H9 (cell line): ENCODE data around the gene SHB. TPM values are rescaled to one million over a fixed set of nuclear protein-coding genes. Genes with fewer than 3 reads are reported as not detected.

Experiments
- DNase-seq: peaks from one replicate; pipeline ENCODE4 v3.0.0-alpha.2; 2017
- H2AFZ ChIP-seq: one replicate; pipeline ENCODE4 v1.6.1; 2013; ENCODE audit warnings: mild to moderate bottlenecking, low read length, control low read depth, moderate library complexity
- H2AK5ac ChIP-seq: 2 replicates; pipeline ENCODE4 v1.6.1; 2013; ENCODE audit warnings: low read length, control low read depth, mixed read lengths; ENCODE audit not compliant: insufficient read length
- H2BK120ac ChIP-seq: one replicate; pipeline ENCODE4 v1.6.1; 2013; ENCODE audit warnings: low read depth, mild to moderate bottlenecking, low read length, control low read depth, inconsistent platforms; ENCODE audit not compliant: poor library complexity, severe bottlenecking
- H2BK12ac ChIP-seq: 2 replicates; pipeline ENCODE4 v1.6.1; 2013; ENCODE audit warnings: low read length, control low read depth, mixed read lengths, low read depth; ENCODE audit not compliant: insufficient read length
- H2BK15ac ChIP-seq: 2 replicates; pipeline ENCODE4 v1.6.1; 2013; ENCODE audit warnings: low read depth, low read length, control low read depth
- H2BK20ac ChIP-seq: one replicate; pipeline ENCODE4 v1.6.1; 2013; ENCODE audit warnings: low read depth, mild to moderate bottlenecking, low read length, control low read depth, inconsistent platforms; ENCODE audit not compliant: poor library complexity, severe bottlenecking
- H2BK5ac ChIP-seq: 2 replicates; pipeline ENCODE4 v1.6.1; 2013; ENCODE audit warnings: low read length, control low read depth, mixed read lengths; ENCODE audit not compliant: insufficient read length
- H3K14ac ChIP-seq: 2 replicates; pipeline ENCODE4 v1.6.1; 2013; ENCODE audit warnings: low read length, control low read depth; ENCODE audit not compliant: insufficient read depth
- H3K18ac ChIP-seq: 2 replicates; pipeline ENCODE4 v1.6.1; 2013; ENCODE audit warnings: low read depth, mild to moderate bottlenecking, mixed read lengths, low read length, control low read depth; ENCODE audit not compliant: insufficient read length
- H3K23ac ChIP-seq: 2 replicates; pipeline ENCODE4 v1.6.1; 2013; ENCODE audit warnings: low read length, control low read depth, mixed read lengths, low read depth; ENCODE audit not compliant: insufficient read length
- H3K23me2 ChIP-seq: 2 replicates; pipeline ENCODE4 v1.6.1; 2013; ENCODE audit warnings: low read depth, mild to moderate bottlenecking, mixed read lengths, low read length, control low read depth; ENCODE audit not compliant: insufficient read length, poor library complexity, severe bottlenecking
- H3K27ac ChIP-seq: 2 replicates; pipeline ENCODE4 v1.5.1; 2013; ENCODE audit warnings: low read length, control low read depth, mixed read lengths, low read depth; ENCODE audit not compliant: insufficient read length
- H3K27me3 ChIP-seq: 2 replicates; pipeline ENCODE4 v1.6.1; 2013; ENCODE audit warnings: low read length, control low read depth, inconsistent platforms; ENCODE audit not compliant: insufficient read depth
- H3K4ac ChIP-seq: 2 replicates; pipeline ENCODE4 v1.6.1; 2013; ENCODE audit warnings: low read depth, mild to moderate bottlenecking, control low read depth, inconsistent platforms, low read length, moderate library complexity
- H3K4me1 ChIP-seq: 2 replicates; pipeline ENCODE4 v1.6.1; 2013; ENCODE audit warnings: low read length, control low read depth, inconsistent platforms; ENCODE audit not compliant: insufficient read depth
- H3K4me2 ChIP-seq: 2 replicates; pipeline ENCODE4 v1.6.1; 2013; ENCODE audit warnings: low read length, control low read depth, mixed read lengths; ENCODE audit not compliant: insufficient read length, insufficient read depth
- H3K56ac ChIP-seq: 2 replicates; pipeline ENCODE4 v1.6.1; 2013; ENCODE audit warnings: low read depth, mild to moderate bottlenecking, mixed read lengths, low read length, control low read depth; ENCODE audit not compliant: insufficient read length
- H3K79me1 ChIP-seq: 2 replicates; pipeline ENCODE4 v1.6.1; 2013; ENCODE audit warnings: low read depth, mild to moderate bottlenecking, moderate library complexity, low read length, control low read depth, inconsistent platforms; ENCODE audit not compliant: insufficient read depth, poor library complexity, severe bottlenecking
- H3K79me2 ChIP-seq: 2 replicates; pipeline ENCODE4 v1.6.1; 2013; ENCODE audit warnings: low read length, control low read depth, inconsistent platforms; ENCODE audit not compliant: insufficient read depth
- H3K9ac ChIP-seq: 2 replicates; pipeline ENCODE4 v1.6.1; 2013; ENCODE audit warnings: low read length, control low read depth, mixed read lengths; ENCODE audit not compliant: insufficient read length; ENCODE audit errors: extremely low read depth
- H3K9me3 ChIP-seq: one replicate; pipeline ENCODE4 v1.6.1; 2013; ENCODE audit warnings: low read depth, low read length, inconsistent platforms; ENCODE audit not compliant: control insufficient read depth
- H3T11ph ChIP-seq: one replicate; pipeline ENCODE4 v1.6.1; 2013; ENCODE audit warnings: mild to moderate bottlenecking, low read length, control low read depth, inconsistent platforms
- H4K20me1 ChIP-seq: one replicate; pipeline ENCODE4 v1.6.1; 2013; ENCODE audit not compliant: control insufficient read depth, insufficient read length, insufficient read depth
- H4K5ac ChIP-seq: 2 replicates; pipeline ENCODE4 v1.6.1; 2013; ENCODE audit warnings: low read depth, mild to moderate bottlenecking, mixed read lengths, low read length, control low read depth; ENCODE audit not compliant: insufficient read length
- H4K8ac ChIP-seq: replicated peaks from 2 replicates; pipeline ENCODE4 v1.6.1; 2013; ENCODE audit warnings: low read length, control low read depth, mixed read lengths, low read depth; ENCODE audit not compliant: insufficient read length
- H4K91ac ChIP-seq: 2 replicates; pipeline ENCODE4 v1.6.1; 2013; ENCODE audit warnings: low read depth, mild to moderate bottlenecking, moderate library complexity, mixed read lengths, low read length, control low read depth; ENCODE audit not compliant: insufficient read length
- H3K27ac Mint-ChIP-seq, 3 experiments: 2 replicates in 2 of 3; 3 replicates in 1 of 3; pipeline ENCODE4 v1.8.0; 2020 to 2021; ENCODE audit warnings: mixed read lengths in 3 of 3, mild to moderate bottlenecking in 1 of 3, moderate library complexity in 1 of 3
- H3K27me3 Mint-ChIP-seq: 2 replicates; pipeline ENCODE4 v1.8.0; 2021; ENCODE audit warnings: low read depth, mild to moderate bottlenecking, moderate library complexity, mixed read lengths
- H3K36me3 Mint-ChIP-seq, 3 experiments: 2 replicates in 2 of 3; 3 replicates in 1 of 3; pipeline ENCODE4 v1.8.0; 2020 to 2021; ENCODE audit warnings: low read depth in 3 of 3, mixed read lengths in 3 of 3; ENCODE audit not compliant: insufficient read depth in 1 of 3
- H3K4me1 Mint-ChIP-seq, 2 experiments: 2 replicates each; pipeline ENCODE4 v1.8.0; 2020; ENCODE audit warnings: mixed read lengths in 2 of 2
- H3K4me3 Mint-ChIP-seq, 2 experiments: 2 replicates in 1 of 2; 3 replicates in 1 of 2; pipeline ENCODE4 v1.8.0; 2020 to 2021; ENCODE audit warnings: mild to moderate bottlenecking in 2 of 2, mixed read lengths in 2 of 2, moderate library complexity in 1 of 2
- H3K9me3 Mint-ChIP-seq, 2 experiments: 2 replicates in 1 of 2; 3 replicates in 1 of 2; pipeline ENCODE4 v1.8.0; 2020; ENCODE audit warnings: mild to moderate bottlenecking in 2 of 2, mixed read lengths in 2 of 2, moderate library complexity in 1 of 2
- WGBS: extraction: QIAGEN DNeasy Blood & Tissue Kit; methylation state at CpG from one replicate; pipeline ENCODE4 v1.1.7; 2013; ENCODE audit warnings: missing lambda C conversion rate, low lambda C conversion rate, mixed read lengths; ENCODE audit not compliant: insufficient read length; ENCODE audit errors: extremely low coverage; 5-methylcytosine and 5-hydroxymethylcytosine counted together
- total RNA-seq: library from RNA; stranded (reverse); gene quantifications from 2 replicates; pipeline ENCODE4 v1.2.1, GENCODE V29; 2021
- TF ChIP-seq, protein P1 (sequence below): fragments of 200-600 bp; sonication (generic); conservative IDR thresholded peaks from 3 replicates; pipeline ENCODE4 v1.8.0; 2021; ENCODE audit warnings: antibody characterized with exemption, mild to moderate bottlenecking

The SHB gene
- total RNA-seq, 1 experiment from 2014 or later, result 14.6 TPM

DNA sequence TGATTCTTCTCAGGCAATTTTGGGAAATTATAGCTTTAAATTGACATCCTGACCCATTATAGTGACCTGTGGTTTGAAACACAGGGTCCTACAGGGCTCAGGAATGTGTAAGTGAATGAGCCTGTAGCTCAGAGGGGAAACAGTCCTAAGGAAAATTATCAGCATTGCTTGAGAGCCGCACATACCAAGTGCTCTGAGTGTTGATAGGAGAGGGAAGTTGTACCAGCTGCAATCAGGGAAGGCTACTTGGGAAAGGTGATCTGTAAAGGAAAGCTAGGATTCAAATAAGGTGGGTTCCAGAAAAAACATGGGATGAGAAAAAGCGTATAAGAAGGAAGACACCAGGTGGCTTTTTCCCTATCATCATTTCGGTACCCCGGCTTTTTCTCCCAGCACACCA lies 160.7 kb downstream of the SHB start:
- Histone ChIP-seq H3K23me2 (peaks cover 12% of the 10 kb centered on the region), H2BK12ac (no peak overlapping the region), H3K9me3 (no peaks in the 10 kb centered on the region), H2BK20ac (no peak overlapping the region), H3K79me2 (no peaks in the 10 kb centered on the region), H3K27ac (no peak overlapping the region), H3K9ac (no peak overlapping the region), H2AFZ (no peak overlapping the region), H3K27me3 (no peaks in the 10 kb centered on the region), H2BK120ac (no peak overlapping the region), H3K14ac (no peak overlapping the region), H3K4me1 (peaks cover 4% of the 10 kb centered on the region; the same call in 1 of the 2 replicates), H4K8ac (no peak overlapping the region), H2BK5ac (no peak overlapping the region), H3K79me1 (no peaks in the 10 kb centered on the region), H3K4me2 (no peak overlapping the region), H4K20me1 (no peaks in the 10 kb centered on the region), H4K5ac (no peak overlapping the region), H2BK15ac (no peak overlapping the region), H3K23ac (no peak overlapping the region), H2AK5ac (no peak overlapping the region), H3K4ac (no peak overlapping the region), H3K56ac (no peak overlapping the region), H4K91ac (no peak overlapping the region), H3T11ph (no peak overlapping the region), H3K18ac (no peak overlapping the region)
- H3K27me3 Mint-ChIP-seq, result peaks cover 27% of the 10 kb centered on the region
- no peaks in the 10 kb centered on the region for H3K36me3 Mint-ChIP-seq
- no CpG with 5 or more reads among the region's 4 CpGs for WGBS
- peaks cover 11% of the 10 kb centered on the region in 2 experiments for H3K4me1 Mint-ChIP-seq
- H3K9me3 Mint-ChIP-seq, result no peaks in the 10 kb centered on the region
- DNase-seq, result no peak
- no peak overlapping the region for H3K27ac Mint-ChIP-seq
- H3K4me3 Mint-ChIP-seq, result no peak overlapping the region
- TF ChIP-seq, protein P1, sequence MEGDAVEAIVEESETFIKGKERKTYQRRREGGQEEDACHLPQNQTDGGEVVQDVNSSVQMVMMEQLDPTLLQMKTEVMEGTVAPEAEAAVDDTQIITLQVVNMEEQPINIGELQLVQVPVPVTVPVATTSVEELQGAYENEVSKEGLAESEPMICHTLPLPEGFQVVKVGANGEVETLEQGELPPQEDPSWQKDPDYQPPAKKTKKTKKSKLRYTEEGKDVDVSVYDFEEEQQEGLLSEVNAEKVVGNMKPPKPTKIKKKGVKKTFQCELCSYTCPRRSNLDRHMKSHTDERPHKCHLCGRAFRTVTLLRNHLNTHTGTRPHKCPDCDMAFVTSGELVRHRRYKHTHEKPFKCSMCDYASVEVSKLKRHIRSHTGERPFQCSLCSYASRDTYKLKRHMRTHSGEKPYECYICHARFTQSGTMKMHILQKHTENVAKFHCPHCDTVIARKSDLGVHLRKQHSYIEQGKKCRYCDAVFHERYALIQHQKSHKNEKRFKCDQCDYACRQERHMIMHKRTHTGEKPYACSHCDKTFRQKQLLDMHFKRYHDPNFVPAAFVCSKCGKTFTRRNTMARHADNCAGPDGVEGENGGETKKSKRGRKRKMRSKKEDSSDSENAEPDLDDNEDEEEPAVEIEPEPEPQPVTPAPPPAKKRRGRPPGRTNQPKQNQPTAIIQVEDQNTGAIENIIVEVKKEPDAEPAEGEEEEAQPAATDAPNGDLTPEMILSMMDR, result no peak
